NCI-H128 (cell line): ENCODE data around the gene FHIT.
"Not testable (repeated sequence)": the region's sequence is repeated elsewhere in the genome, so short reads cannot be mapped to it uniquely, and the experiment has no call there.

Source experiments
- DNase-seq: peaks from one replicate; lab custom pipeline; 2025; ENCODE audit not compliant: unreplicated experiment; lab: John Stamatoyannopoulos, UW

Gene FHIT

DNA sequence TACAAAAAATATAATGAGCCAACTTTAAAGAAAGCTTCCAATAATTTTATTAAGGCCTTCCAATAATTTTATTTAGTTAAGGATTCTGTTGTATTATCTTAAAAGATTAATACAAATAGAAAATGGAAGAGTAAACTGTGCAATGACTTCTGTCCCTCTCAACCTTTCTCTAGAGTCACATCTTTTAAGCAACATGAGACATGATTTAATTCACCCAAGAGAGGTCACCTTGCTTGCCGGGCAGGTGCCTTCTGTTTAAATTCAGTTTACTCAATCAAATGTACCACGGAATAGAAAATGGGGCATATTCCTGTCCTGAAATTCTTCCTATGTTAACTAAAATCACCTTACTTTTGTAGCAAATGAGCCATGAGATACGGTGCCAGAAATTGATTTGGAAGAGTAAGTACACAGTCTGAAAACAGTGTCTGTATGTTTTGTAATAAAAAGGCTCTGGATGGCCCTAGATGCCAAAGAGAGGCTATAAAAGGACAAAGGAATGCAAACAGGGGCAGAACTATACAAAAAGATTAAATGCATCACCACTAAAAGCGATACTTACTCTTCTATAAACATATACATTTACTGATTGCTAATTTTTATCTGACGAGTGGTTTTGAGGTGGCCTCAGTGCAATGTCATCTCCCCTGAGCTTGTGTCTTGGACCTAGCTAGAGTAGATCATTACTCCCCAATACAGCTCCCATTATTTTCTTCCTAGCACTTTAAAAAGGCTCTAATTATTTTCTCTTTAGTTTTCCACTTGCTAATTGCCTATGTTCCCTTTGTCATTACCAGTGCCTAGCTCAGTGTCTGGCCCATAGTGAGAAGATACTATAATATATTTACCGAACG is 134.0 kb downstream of the FHIT start:
- DNase-seq, result no peak

DNA sequence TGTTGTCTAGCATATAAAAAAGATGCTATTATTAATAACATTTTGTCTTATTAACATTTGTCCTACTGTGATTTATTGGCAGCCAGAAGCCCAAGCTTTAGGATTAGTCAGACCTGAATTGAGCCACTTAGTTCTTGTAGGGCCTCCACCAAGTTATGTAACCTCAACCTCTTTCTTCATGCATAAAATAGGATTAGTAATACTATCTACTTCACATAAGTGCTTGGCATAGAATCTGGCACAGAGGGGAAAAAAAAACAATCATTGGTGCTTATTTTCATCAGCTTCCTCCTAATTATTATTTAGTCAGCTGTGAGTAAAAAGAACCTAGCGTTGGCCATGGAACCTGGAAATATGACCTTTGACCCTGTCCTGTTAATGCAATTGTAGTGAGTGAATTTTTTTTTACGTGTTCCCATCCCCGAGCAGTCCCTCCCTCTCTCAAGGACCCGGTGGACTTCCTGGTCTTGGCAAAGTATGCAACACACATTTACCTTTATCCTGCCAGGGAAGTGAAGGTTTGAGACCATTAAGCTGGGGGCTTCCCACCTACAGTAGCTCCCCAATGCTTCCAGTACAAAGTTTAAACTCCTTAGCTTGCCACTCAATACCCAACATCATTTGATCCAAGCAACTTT is 136.8 kb downstream of the FHIT start:
- DNase-seq, result no peak

DNA sequence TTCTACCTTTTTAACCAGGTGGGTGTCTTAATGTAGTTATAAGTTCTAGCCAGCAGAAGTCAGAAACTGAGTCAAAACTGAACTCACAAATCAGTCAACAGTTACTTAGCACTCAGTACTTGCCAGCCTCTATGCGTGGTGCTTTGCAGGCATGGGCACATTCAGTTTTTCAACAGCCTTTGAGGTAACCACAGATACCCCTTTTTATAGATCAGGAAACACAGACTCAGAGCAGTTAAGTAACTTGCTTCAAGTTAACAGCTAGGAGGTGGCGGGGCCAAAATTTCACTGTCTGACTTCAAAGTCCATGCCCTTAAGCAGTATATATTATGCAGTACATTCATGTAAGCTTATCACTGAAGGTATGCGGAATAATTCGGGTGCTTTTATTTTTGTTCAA is 139.4 kb downstream of the FHIT start:
- no peak for DNase-seq

- no peak for DNase-seq
Measured at GRCh38 chr3:61110576-61110975, 140.7 kb downstream of the FHIT start.

GRCh38 chr3:61108247-61109019 is 142.8 kb downstream of the FHIT start:
- DNase-seq, result no peak

DNA sequence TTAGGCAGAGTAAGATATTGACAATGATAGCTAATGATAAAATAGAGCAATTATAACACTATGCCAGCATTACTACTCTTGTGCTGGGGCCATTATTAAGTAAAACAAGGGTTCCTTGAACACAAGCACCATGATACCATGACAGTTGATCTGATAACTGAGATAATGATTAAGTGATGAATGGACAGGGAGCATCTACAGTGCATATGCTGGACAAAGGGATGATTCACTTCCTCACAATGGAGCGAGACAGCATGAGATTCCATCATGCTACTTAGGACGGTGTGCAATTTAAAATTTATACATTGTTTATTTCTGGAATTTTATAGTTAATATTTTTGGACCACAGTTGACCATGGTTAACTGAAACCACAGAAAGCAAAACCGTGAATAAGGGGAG is 156.6 kb downstream of the FHIT start:
- DNase-seq, result no peak

GRCh38 chr3:61093364-61093763 is 157.9 kb downstream of the FHIT start:
- no peak for DNase-seq

GRCh38 chr3:61092870-61093269 is 158.4 kb downstream of the FHIT start:
- DNase-seq, result no peak

DNA sequence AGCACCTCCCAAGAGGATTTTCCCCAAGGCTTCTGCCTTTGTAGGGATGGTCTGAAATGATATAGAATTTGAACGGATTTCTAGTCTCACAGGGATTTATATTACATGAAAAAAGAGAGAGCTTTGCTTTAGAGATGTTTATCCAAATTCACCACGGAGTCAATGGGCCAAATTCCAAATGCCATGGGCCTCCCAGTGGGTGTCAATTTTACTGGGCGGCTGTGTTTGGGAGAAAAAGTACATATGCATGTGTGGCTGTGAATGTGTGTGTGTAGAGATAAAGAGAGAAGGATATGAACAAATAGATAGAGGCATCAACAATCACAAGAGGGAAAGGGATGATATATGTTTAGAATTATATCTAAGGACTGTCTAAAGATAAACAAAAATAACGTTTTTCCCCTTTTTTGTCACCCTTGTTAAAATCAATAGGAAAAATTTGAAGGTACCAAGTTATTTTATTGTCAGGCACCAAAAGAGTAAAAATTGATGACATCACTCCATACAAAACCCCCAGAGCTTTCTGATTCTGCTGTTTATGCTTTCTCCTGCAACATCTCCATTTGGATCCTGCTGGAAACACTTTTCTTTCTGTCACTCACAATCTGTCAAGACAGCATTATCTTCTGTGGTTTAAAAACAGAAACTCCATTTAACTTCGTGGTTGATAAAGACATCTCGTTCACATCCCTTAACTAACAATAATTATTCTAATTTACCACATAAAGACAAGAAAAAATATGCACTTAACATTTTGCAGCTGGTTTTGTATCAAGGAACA is 160.7 kb downstream of the FHIT start:
- DNase-seq, result no peak

- DNase-seq, result no peak
Measured at GRCh38 chr3:61087465-61087864, 163.8 kb downstream of the FHIT start.

GRCh38 chr3:61081554-61081953 is 169.7 kb downstream of the FHIT start:
- DNase-seq, result no peak

- DNase-seq, result no peak
Measured at GRCh38 chr3:61080737-61081445, 170.4 kb downstream of the FHIT start.

- no peak for DNase-seq
Measured at GRCh38 chr3:61078048-61078752, 173.1 kb downstream of the FHIT start.

GRCh38 chr3:61077551-61077950 is 173.7 kb downstream of the FHIT start:
- DNase-seq, result no peak

DNA sequence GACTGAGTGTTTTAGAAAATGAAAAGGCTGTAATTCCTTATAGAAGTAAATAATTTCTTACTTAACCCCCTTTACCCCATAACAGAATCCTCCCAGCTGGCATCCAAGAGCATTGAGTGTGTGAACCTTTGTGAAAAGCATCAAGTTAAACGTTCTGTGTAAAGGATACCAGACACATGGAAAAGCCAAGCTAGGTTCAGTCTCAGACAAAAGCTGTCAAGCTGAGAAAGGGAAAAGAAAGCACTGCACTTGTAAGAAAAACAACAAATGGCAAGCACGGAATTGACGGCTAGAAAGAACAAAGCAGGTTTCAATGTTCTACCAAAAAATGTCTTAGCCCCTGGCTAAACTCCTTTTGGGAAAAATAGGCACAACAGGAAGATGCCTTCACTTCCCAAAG is 176.5 kb downstream of the FHIT start:
- DNase-seq, result no peak

DNA sequence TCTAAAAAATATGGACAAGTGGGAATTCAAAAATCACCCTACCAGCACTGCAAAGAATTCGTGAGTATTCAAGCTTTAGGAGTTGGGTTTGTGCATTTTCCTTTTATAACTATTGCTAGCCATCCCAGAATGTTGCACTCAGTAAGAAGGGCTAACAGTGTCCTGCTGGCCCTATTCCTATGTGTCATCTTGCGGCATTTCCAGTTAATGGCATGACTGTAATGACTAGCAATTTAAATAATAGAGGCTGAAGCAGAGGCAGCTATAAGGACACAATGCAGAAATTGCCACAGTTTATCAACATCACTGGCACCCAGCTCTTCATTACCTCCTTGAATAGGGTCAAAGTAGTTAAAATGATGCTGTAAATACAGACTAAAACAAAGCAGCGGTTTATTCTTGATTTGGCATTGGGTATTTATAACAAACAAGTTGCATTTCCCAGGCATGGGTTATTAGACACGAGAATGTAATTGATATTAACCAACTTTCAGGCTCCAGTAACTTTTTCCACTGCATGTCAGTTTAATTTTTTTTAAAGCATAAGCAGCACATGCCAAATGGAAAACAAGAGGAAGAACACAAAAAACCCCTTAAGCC is 177.6 kb downstream of the FHIT start:
- no peak for DNase-seq

GRCh38 chr3:61068084-61068483 is 183.2 kb downstream of the FHIT start:
- no peak for DNase-seq

DNA sequence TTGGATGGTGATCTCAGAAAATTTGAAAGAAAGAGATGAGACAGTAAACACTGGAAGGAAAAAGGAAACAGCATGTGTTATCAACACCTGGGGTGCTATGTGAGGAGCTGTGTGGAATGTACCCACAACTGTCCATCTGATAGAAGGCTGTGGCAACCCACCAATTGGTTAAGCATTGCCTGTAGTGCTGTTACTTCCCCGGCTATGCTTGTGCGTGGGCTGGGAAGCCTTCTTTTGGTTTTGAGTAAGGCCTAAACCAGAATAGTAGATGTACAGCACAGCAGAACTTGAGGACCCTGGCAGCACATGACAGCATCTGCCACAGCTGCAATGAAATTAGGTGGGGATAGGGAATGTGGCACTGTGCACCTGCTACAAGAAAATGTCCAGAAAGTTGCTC is 184.5 kb downstream of the FHIT start:
- no peak for DNase-seq

- not testable (repeated sequence) for DNase-seq
Measured at GRCh38 chr3:61066222-61066621, 185.0 kb downstream of the FHIT start.
